Endothelial cell of umbilical vein (primary cell): ENCODE measurements around the gene MARCHF9.

ENCODE experiments used
- JUN ChIP-seq: IDR thresholded peaks from 2 replicates; pipeline ENCODE4 v1.6.1; 2011; ENCODE audit warnings: borderline replicate concordance, low read depth; ENCODE audit not compliant: insufficient read length, insufficient read depth
- POLR2A ChIP-seq: IDR thresholded peaks from 2 replicates; pipeline ENCODE4 v1.6.1; 2012; ENCODE audit warnings: low read depth, mild to moderate bottlenecking, control low read depth, low read length
- POLR2AphosphoS5 ChIP-seq: IDR thresholded peaks from 2 replicates; pipeline ENCODE4 v1.6.1; 2012; ENCODE audit warnings: low read depth, mild to moderate bottlenecking, control low read depth, low read length, moderate library complexity; ENCODE audit not compliant: insufficient read depth
- TF ChIP-seq, protein P1 (sequence below), 2 donors: IDR thresholded peaks; 1 replicate in 1 of 2; 2 replicates in 1 of 2; pipeline ENCODE4 v1.5.1; 2011; ENCODE audit warnings: low read length in 2 of 2, mild to moderate bottlenecking in 2 of 2, moderate library complexity in 2 of 2, control low read depth in 1 of 2, inconsistent platforms in 1 of 2, low read depth in 1 of 2; ENCODE audit not compliant: insufficient read depth in 1 of 2; ENCODE audit errors: extremely low read depth in 1 of 2
- TF ChIP-seq, protein P2 (sequence below): IDR thresholded peaks from 2 replicates; pipeline ENCODE4 v1.6.1; 2011; ENCODE audit not compliant: insufficient read depth, insufficient read length

DNA sequence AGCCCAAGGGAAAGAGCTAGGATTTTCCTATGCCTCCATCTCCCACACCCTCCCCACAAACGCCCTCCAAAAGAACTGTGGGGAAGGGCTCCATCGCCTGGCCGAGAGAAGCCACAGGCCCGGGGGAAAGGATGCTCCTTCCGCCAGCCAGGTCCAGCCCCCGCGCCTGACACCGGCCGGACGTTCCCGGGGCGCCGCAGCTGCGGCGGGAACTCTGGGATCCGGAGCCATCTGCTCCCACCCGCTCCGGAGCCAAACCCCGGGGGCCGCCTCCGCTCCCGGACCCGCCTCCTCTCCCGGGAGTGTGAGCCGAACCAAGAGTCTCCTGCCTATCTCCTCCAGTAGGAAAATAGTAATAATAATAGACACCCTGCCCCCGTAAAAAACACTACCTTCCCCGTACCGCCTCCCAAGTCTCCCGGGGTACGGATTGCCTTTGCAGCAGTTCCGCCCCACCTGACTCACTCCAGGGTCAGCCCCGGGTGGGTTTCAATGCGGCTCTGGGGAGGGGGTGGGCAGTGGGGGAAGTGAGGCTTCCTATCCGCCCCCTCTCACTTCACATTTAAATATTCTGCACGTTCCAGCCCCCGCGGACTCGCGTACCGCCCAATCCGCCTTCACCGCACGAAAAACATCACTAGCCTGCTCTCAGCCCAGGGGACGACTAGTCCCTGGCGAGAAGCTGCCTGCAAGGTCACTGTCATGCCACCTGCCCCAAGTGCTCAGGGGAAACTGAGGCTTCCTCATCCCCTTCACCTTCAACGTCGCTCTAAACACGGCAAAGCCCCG is 18.8 kb upstream of the MARCHF9 start:
- TF ChIP-seq, protein P1, sequence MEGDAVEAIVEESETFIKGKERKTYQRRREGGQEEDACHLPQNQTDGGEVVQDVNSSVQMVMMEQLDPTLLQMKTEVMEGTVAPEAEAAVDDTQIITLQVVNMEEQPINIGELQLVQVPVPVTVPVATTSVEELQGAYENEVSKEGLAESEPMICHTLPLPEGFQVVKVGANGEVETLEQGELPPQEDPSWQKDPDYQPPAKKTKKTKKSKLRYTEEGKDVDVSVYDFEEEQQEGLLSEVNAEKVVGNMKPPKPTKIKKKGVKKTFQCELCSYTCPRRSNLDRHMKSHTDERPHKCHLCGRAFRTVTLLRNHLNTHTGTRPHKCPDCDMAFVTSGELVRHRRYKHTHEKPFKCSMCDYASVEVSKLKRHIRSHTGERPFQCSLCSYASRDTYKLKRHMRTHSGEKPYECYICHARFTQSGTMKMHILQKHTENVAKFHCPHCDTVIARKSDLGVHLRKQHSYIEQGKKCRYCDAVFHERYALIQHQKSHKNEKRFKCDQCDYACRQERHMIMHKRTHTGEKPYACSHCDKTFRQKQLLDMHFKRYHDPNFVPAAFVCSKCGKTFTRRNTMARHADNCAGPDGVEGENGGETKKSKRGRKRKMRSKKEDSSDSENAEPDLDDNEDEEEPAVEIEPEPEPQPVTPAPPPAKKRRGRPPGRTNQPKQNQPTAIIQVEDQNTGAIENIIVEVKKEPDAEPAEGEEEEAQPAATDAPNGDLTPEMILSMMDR (IDR thresholded peaks at IDR 0.05; ENCODE audit: extremely low read depth in 1 of 2, insufficient read depth in 1 of 2, low read depth in 1 of 2, low read length in 2 of 2), result no peak
- TF ChIP-seq, protein P2, sequence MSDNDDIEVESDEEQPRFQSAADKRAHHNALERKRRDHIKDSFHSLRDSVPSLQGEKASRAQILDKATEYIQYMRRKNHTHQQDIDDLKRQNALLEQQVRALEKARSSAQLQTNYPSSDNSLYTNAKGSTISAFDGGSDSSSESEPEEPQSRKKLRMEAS, result no peak
- no peak for TF ChIP-seq JUN
- TF ChIP-seq POLR2AphosphoS5, result no peak
- TF ChIP-seq POLR2A, result no peak
